SK-N-SH (cell line): ENCODE data around the gene ZBTB45. TPM values are rescaled to one million over a fixed set of nuclear protein-coding genes. Genes with fewer than 3 reads are reported as not detected.

Source experiments
- CTCF ChIA-PET: fragments of 300-600, 350-600 bp; formaldehyde crosslinking; extraction: SDS; loops from one replicate; lab custom pipeline; 2021; lab: Yijun Ruan, JAX
- POLR2A ChIA-PET: fragments of 350-600 bp; sonication (Branson Sonifier 250); formaldehyde crosslinking; extraction: SDS; loops from one replicate; lab custom pipeline; 2020; ENCODE audit warnings: antibody characterized with exemption, inconsistent platforms; lab: Yijun Ruan, JAX
- DNase-seq: peaks from one replicate; pipeline ENCODE4 v3.0.0; 2012
- H2AFZ ChIP-seq: fragments of 200-600 bp; sonication (generic); 2 replicates; pipeline ENCODE4 v1.8.1; 2016; ENCODE audit warnings: antibody characterized with exemption, mild to moderate bottlenecking, low read depth
- H3F3A ChIP-seq: fragments of 200-600 bp; sonication (generic); replicated peaks from 2 replicates; pipeline ENCODE3; 2016; ENCODE audit warnings: antibody characterized with exemption, mild to moderate bottlenecking; ENCODE audit not compliant: insufficient read depth
- H3K27ac ChIP-seq, 2 experiments: fragments of 200-500 bp in 1 of 2; fragments of 200-600 bp in 1 of 2; sonication (Bioruptor generic) in 1 of 2; sonication (generic), shearing (Covaris generic) in 1 of 2; 2 replicates each; pipeline versions ENCODE4 v1.5.1 to v1.6.1; 2014 to 2016; ENCODE audit warnings: low read depth in 2 of 2, inconsistent platforms in 1 of 2, low read length in 1 of 2, mild to moderate bottlenecking in 1 of 2, mixed read lengths in 1 of 2
- H3K27me3 ChIP-seq: fragments of 200-600 bp; sonication (generic), shearing (Covaris generic); 2 replicates; pipeline ENCODE4 v1.6.1; 2016; ENCODE audit warnings: mixed run types; ENCODE audit not compliant: insufficient read depth
- H3K36me3 ChIP-seq, 2 experiments: fragments of 200-500 bp in 1 of 2; fragments of 200-600 bp in 1 of 2; sonication (Bioruptor generic) in 1 of 2; sonication (generic) in 1 of 2; replicated peaks in 1 of 2; 2 replicates each; pipeline versions ENCODE3 to v1.5.1; 2014 to 2016; ENCODE audit warnings: low read length in 1 of 2, mild to moderate bottlenecking in 1 of 2; ENCODE audit not compliant: insufficient read depth in 2 of 2, control insufficient read depth in 1 of 2
- H3K4me1 ChIP-seq, 2 experiments: fragments of 200-500 bp in 1 of 2; fragments of 200-600 bp in 1 of 2; sonication (Bioruptor generic) in 1 of 2; sonication (generic), shearing (Covaris generic) in 1 of 2; 2 replicates each; pipeline versions ENCODE4 v1.5.1 to v1.6.1; 2014 to 2016; ENCODE audit warnings: low read depth in 1 of 2, low read length in 1 of 2, mixed run types in 1 of 2; ENCODE audit not compliant: insufficient read depth in 2 of 2, control insufficient read depth in 1 of 2
- H3K4me2 ChIP-seq: fragments of 200-600 bp; sonication (generic), shearing (Covaris generic); 2 replicates; pipeline ENCODE4 v1.6.1; 2017; ENCODE audit warnings: mixed run types
- H3K4me3 ChIP-seq, 2 experiments: fragments of 200-500 bp in 1 of 2; fragments of 200-600 bp in 1 of 2; sonication (Bioruptor generic) in 1 of 2; sonication (generic), shearing (Covaris generic) in 1 of 2; 2 replicates each; pipeline versions ENCODE4 v1.5.1 to v1.8.1; 2014 to 2016; ENCODE audit warnings: low read depth in 2 of 2, inconsistent platforms in 1 of 2, low read length in 1 of 2, mild to moderate bottlenecking in 1 of 2, mixed read lengths in 1 of 2, moderate library complexity in 1 of 2
- H3K79me2 ChIP-seq: fragments of 200-600 bp; sonication (generic); 2 replicates; pipeline ENCODE4 v1.8.1; 2017; ENCODE audit warnings: mild to moderate bottlenecking; ENCODE audit not compliant: insufficient read depth
- H3K9ac ChIP-seq: fragments of 200-600 bp; sonication (generic); 2 replicates; pipeline ENCODE4 v1.6.1; 2017; ENCODE audit warnings: mixed run types
- H3K9me2 ChIP-seq: fragments of 200-600 bp; sonication (generic); 2 replicates; pipeline ENCODE4 v1.6.1; 2017; ENCODE audit warnings: mixed run types
- H3K9me3 ChIP-seq: fragments of 200-600 bp; sonication (generic); 2 replicates; pipeline ENCODE4 v1.6.1; 2017; ENCODE audit warnings: mixed run types, mild to moderate bottlenecking, moderate library complexity
- H4K20me1 ChIP-seq: fragments of 200-600 bp; sonication (generic); 2 replicates; pipeline ENCODE4 v1.6.1; 2017; ENCODE audit warnings: mild to moderate bottlenecking, mixed run types; ENCODE audit not compliant: insufficient read depth
- EP300 ChIP-seq, 2 experiments: IDR thresholded peaks; 2 replicates each; pipeline versions ENCODE4 v1.4.0 to v1.6.1; 2012; ENCODE audit warnings: borderline replicate concordance in 1 of 2, low read depth in 1 of 2, low read length in 1 of 2
- EZH2phosphoT487 ChIP-seq: fragments of 200-600 bp; sonication (generic); IDR thresholded peaks from 2 replicates; pipeline ENCODE4 v1.6.1; 2017; ENCODE audit warnings: low read depth, mixed run types, mild to moderate bottlenecking, antibody characterized with exemption, moderate library complexity, borderline replicate concordance
- FOXJ3 ChIP-seq: sonication (generic); formaldehyde crosslinking; IDR thresholded peaks from 2 replicates; pipeline ENCODE4 v1.5.1; 2020; ENCODE audit warnings: mild to moderate bottlenecking, missing genetic modification reagents
- FOXM1 ChIP-seq: IDR thresholded peaks from 2 replicates; pipeline ENCODE4 v1.4.0; 2012; ENCODE audit warnings: low read depth, mild to moderate bottlenecking
- GABPA ChIP-seq: IDR thresholded peaks from 2 replicates; pipeline ENCODE4 v1.4.0; 2012; ENCODE audit warnings: low read depth, mild to moderate bottlenecking
- JUND ChIP-seq: IDR thresholded peaks from 2 replicates; pipeline ENCODE4 v1.4.0; 2012
- NRF1 ChIP-seq: IDR thresholded peaks from 2 replicates; pipeline ENCODE4 v1.6.1; 2012; ENCODE audit warnings: low read depth, mild to moderate bottlenecking, low read length
- POLR2AphosphoS5 ChIP-seq: IDR thresholded peaks from 2 replicates; pipeline ENCODE4 v1.6.1; 2012; ENCODE audit warnings: low read depth, low read length
- REST ChIP-seq: IDR thresholded peaks from 2 replicates; pipeline ENCODE4 v1.6.1; 2012; ENCODE audit warnings: mild to moderate bottlenecking, low read depth, low read length, moderate library complexity
- TCF12 ChIP-seq: IDR thresholded peaks from 2 replicates; pipeline ENCODE4 v1.4.0; 2012
- TEAD4 ChIP-seq: IDR thresholded peaks from 2 replicates; pipeline ENCODE4 v1.4.0; 2012; ENCODE audit warnings: mild to moderate bottlenecking, borderline replicate concordance; ENCODE audit not compliant: insufficient read depth
- USF2 ChIP-seq: fragments of 150-350 bp; IDR thresholded peaks from 2 replicates; pipeline ENCODE4 v1.6.1; 2017; ENCODE audit warnings: antibody characterized with exemption, low read length, low read depth, borderline replicate concordance
- WGBS: methylation state at CpG from one replicate; pipeline ENCODE4 v1.1.6; 2017; ENCODE audit warnings: low lambda C conversion rate; 5-methylcytosine and 5-hydroxymethylcytosine counted together
- polyA plus RNA-seq, 3 experiments: library from polyadenylated mRNA; depleted of rRNA; stranded (reverse); fragments of >200 nt; gene quantifications; 2 replicates each; pipeline ENCODE4 v1.2.3, GENCODE V29; 2012
- TF ChIP-seq, protein P1 (sequence below): IDR thresholded peaks from 2 replicates; pipeline ENCODE4 v1.4.0; 2012; ENCODE audit warnings: low read depth, borderline replicate concordance

The ZBTB45 gene
- polyA plus RNA-seq, 1 of the 3 experiments (the other 2 are of a cell fraction): 11.3 TPM

DNA sequence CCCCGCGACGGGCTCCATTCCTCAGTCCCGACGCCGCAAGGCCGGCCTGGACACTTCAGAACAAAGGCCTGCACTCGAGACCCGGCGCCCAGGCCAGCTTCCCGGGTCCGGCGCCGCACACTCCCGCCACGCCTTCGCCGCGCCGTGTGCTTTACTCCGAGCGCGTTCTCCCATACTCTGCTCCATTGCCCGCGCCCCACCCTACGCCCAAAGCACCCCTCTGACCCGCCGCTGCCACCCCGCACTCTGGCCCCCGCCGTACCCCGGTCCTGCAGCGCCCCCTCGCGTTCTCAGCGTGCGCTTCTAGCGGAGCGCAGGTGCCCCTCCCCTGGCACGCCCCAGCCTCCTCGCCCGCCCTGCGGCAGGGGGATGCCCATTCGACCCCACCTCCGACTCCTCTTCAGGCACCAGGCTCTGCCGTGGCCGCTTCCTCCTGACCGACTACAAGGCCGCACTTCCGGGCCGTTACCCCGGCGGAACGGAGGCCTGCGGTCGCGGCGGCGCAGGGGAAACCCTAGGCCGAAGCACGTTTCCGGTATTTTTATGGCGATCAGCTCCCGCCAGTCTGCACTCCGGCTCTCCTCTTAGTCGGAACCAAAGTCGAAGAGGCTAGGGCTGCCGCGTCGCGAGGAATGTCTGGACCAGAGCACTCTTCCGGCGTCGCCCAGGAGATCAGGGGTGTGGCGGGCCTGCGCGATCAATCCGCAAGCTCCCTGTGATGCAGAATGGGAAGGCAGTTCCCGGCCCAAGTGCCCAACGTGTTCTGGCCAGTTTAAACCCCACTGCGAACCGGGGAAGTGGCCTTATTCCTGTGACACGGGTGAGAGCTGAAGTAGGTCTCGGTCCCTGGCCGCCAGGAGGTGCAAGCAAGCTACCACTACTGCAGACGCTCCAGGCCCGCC is at the start of gene ZBTB45 (continued):
- TF ChIP-seq REST: 0 out of 2 replicates have a peak, but pooled peaks have one; percentile 39
- TF ChIP-seq EZH2phosphoT487: no peak
- no peak for TF ChIP-seq USF2
- peak; percentile 14 to 56; a peak in 2 of 4 replicates for TF ChIP-seq EP300 (IDR thresholded peaks at IDR 0.05; ENCODE audit: borderline replicate concordance in 1 of 2, low read depth in 1 of 2, low read length in 1 of 2)
- TF ChIP-seq, protein P1, sequence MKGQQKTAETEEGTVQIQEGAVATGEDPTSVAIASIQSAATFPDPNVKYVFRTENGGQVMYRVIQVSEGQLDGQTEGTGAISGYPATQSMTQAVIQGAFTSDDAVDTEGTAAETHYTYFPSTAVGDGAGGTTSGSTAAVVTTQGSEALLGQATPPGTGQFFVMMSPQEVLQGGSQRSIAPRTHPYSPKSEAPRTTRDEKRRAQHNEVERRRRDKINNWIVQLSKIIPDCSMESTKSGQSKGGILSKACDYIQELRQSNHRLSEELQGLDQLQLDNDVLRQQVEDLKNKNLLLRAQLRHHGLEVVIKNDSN: 0 out of 2 replicates have a peak, but pooled peaks have one; percentile 49
- no peak for TF ChIP-seq NRF1
- peak; percentile 24; the same call in 1 of the 2 replicates for TF ChIP-seq TCF12
- TF ChIP-seq, all 33 proteins: peak for 22

- POLR2A ChIA-PET: interaction anchor here (0.8 kb wide), 1 partner anchor 10 kb away, joined by 3 read pairs; the partner anchor contains the start of gene UBE2M
- Histone ChIP-seq H3K36me3 (peaks cover 15 to 33% of the 10 kb centered on the region in 2 experiments), H3K9me2 (no peaks in the 10 kb centered on the region), H3K27me3 (no peaks in the 10 kb centered on the region), H2AFZ (no peak overlapping the region), H3K27ac (no peak overlapping the region), H4K20me1 (no peaks in the 10 kb centered on the region), H3K9ac (no peak overlapping the region), H3K9me3 (no peaks in the 10 kb centered on the region), H3K4me1 (peaks cover 4 to 17% of the 10 kb centered on the region in 2 experiments; a peak in 2 of 4 replicates), H3K4me3 (no peak overlapping the region), H3K4me2 (no peak overlapping the region), H3K79me2 (peaks cover 11% of the 10 kb centered on the region; the same call in 1 of the 2 replicates), H3F3A (peaks cover 18% of the 10 kb centered on the region)
- TF ChIP-seq NRF1 (no peak), JUND (no peak), GABPA (no peak), FOXM1 (no peak), EZH2phosphoT487 (no peak), POLR2AphosphoS5 (no peak), USF2 (no peak), TCF12 (no peak), TEAD4 (no peak), FOXJ3 (CRISPR knock-in tag) (no peak)
- TF ChIP-seq, protein P1: no peak
- CTCF ChIA-PET: interaction anchor here (1.9 kb wide), 1 partner anchor 49 kb away, joined by 9 read pairs; the partner anchor contains the start of gene ZBTB45
- DNase-seq: no peak
- 96% methylated on average over 4 of the region's 4 CpGs for WGBS
Observed at GRCh38 chr19:58568453-58569130, 49.0 kb upstream of the ZBTB45 start.
